Measurements from ENCODE around the gene TTC29. TPM values are rescaled to one million over a fixed set of nuclear protein-coding genes. Genes with fewer than 3 reads are reported as not detected.
A peak's percentile ranks its signal among the peaks of the same experiment; 100 is the strongest.

TTC29 gene
- total RNA-seq, 1 donor from 2014 or later, result not detected

GRCh38 chr4:146916479-146917076, 29.1 kb downstream of the TTC29 start:
- DNase-seq (ENCODE audit: low read depth) (peak; percentile 52), FAIRE-seq (no peak)
- no peak overlapping the region for H3K4me3 ChIP-seq (ENCODE audit: low read depth, low read length)
- H3K27me3 ChIP-seq (ENCODE audit: control insufficient read depth, insufficient read depth, low read length), result no peaks in the 10 kb centered on the region
- H3K36me3 ChIP-seq (ENCODE audit: control insufficient read depth, insufficient read depth, low read length), result no peaks in the 10 kb centered on the region
- TF ChIP-seq, protein P1, sequence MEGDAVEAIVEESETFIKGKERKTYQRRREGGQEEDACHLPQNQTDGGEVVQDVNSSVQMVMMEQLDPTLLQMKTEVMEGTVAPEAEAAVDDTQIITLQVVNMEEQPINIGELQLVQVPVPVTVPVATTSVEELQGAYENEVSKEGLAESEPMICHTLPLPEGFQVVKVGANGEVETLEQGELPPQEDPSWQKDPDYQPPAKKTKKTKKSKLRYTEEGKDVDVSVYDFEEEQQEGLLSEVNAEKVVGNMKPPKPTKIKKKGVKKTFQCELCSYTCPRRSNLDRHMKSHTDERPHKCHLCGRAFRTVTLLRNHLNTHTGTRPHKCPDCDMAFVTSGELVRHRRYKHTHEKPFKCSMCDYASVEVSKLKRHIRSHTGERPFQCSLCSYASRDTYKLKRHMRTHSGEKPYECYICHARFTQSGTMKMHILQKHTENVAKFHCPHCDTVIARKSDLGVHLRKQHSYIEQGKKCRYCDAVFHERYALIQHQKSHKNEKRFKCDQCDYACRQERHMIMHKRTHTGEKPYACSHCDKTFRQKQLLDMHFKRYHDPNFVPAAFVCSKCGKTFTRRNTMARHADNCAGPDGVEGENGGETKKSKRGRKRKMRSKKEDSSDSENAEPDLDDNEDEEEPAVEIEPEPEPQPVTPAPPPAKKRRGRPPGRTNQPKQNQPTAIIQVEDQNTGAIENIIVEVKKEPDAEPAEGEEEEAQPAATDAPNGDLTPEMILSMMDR (IDR thresholded peaks at IDR 0.05; ENCODE audit: insufficient read depth, low read length, severe bottlenecking), result peak; percentile 50

GRCh38 chr4:146915132-146915531, 30.5 kb downstream of the TTC29 start:
- no peak overlapping the region for H3K4me3 ChIP-seq (ENCODE audit: low read depth, low read length)
- DNase-seq (ENCODE audit: low read depth) (no peak), FAIRE-seq (no peak)
- no peaks in the 10 kb centered on the region for H3K27me3 ChIP-seq (ENCODE audit: control insufficient read depth, insufficient read depth, low read length)
- no peaks in the 10 kb centered on the region for H3K36me3 ChIP-seq (ENCODE audit: control insufficient read depth, insufficient read depth, low read length)
- TF ChIP-seq, protein P1 (IDR thresholded peaks at IDR 0.05; ENCODE audit: insufficient read depth, low read length, severe bottlenecking), result no peak

DNA sequence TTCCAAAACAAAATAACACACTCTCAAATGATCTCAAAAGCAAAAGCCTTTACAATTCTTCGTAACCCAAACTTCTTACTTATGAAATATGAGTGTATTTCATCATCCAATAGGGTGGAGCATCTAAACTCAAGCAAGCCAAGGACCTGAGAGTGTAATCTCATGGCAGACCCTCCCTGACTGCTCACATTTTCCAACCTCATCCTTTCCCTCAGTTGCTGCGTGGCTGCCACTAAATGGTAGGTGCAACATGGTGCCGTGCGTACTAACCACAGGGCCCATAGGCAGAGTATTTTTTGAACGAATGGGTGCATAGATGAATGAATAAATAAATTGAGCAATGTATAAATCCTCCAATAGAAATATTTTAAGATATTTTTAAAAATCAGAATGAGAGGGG, 45.4 kb downstream of the TTC29 start:
- TF ChIP-seq, protein P1 (IDR thresholded peaks at IDR 0.05; ENCODE audit: insufficient read depth, low read length, severe bottlenecking), result no peak
- Histone ChIP-seq H3K27me3 (ENCODE audit: control insufficient read depth, insufficient read depth, low read length) (no peaks in the 10 kb centered on the region), H3K36me3 (ENCODE audit: control insufficient read depth, insufficient read depth, low read length) (no peaks in the 10 kb centered on the region), H3K4me3 (ENCODE audit: low read depth, low read length) (no peak overlapping the region)
- FAIRE-seq (no peak), DNase-seq (ENCODE audit: low read depth) (no peak)

GRCh38 chr4:146890301-146890700, 55.4 kb downstream of the TTC29 start:
- Histone ChIP-seq H3K27me3 (ENCODE audit: control insufficient read depth, insufficient read depth, low read length) (no peaks in the 10 kb centered on the region), H3K36me3 (ENCODE audit: control insufficient read depth, insufficient read depth, low read length) (no peaks in the 10 kb centered on the region), H3K4me3 (ENCODE audit: low read depth, low read length) (no peak overlapping the region)
- TF ChIP-seq, protein P1 (IDR thresholded peaks at IDR 0.05; ENCODE audit: insufficient read depth, low read length, severe bottlenecking), result no peak
- FAIRE-seq (no peak), DNase-seq (ENCODE audit: low read depth) (no peak)

- DNase-seq (ENCODE audit: low read depth), result no peak
- no peak for FAIRE-seq
- Histone ChIP-seq H3K36me3 (ENCODE audit: control insufficient read depth, insufficient read depth, low read length) (no peaks in the 10 kb centered on the region), H3K27me3 (ENCODE audit: control insufficient read depth, insufficient read depth, low read length) (no peaks in the 10 kb centered on the region), H3K4me3 (ENCODE audit: low read depth, low read length) (no peak overlapping the region)
- TF ChIP-seq, protein P1 (IDR thresholded peaks at IDR 0.05; ENCODE audit: insufficient read depth, low read length, severe bottlenecking), result no peak
Measured at GRCh38 chr4:146883070-146883469, 62.6 kb downstream of the TTC29 start.

DNA sequence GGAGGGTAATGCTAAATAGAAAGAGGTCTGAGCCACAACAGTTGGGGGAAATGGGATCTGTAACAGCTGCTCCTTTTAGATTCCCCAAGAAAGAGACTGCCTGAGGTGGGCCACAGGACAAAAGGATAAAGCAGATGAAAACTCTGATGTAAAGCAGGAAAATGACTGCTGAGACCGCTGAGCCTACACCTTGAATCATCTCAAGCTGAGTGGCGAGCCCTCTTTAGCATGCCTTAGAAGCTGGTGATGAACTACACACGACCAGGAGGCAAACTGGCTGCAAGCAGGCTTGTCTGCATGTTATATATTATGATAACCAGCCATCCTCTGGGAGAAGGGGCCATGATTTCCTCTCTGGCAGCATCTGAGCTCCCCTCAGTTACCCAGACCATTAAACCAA, 88.4 kb downstream of the TTC29 start:
- H3K27me3 ChIP-seq (ENCODE audit: control insufficient read depth, insufficient read depth, low read length), result no peaks in the 10 kb centered on the region
- DNase-seq (ENCODE audit: low read depth) (no peak), FAIRE-seq (no peak)
- no peaks in the 10 kb centered on the region for H3K36me3 ChIP-seq (ENCODE audit: control insufficient read depth, insufficient read depth, low read length)
- H3K4me3 ChIP-seq (ENCODE audit: low read depth, low read length), result no peak overlapping the region
- TF ChIP-seq, protein P1 (IDR thresholded peaks at IDR 0.05; ENCODE audit: insufficient read depth, low read length, severe bottlenecking), result no peak

Measured in bronchial epithelial cell (primary cell).